Measurements from ENCODE around the gene HEATR3. TPM values are rescaled to one million over a fixed set of nuclear protein-coding genes. Genes with fewer than 3 reads are reported as not detected.

The HEATR3 gene
- total RNA-seq, 4 donors from 2014 or later = 17.6 to 42.2 (median 25.8) TPM

GRCh38 chr16:50079397-50080140 is 13.8 kb downstream of the HEATR3 start:
- TF ChIP-seq EP300 (IDR thresholded peaks at IDR 0.05; ENCODE audit: low read depth) (no peak), POLR2A (IDR thresholded peaks at IDR 0.05) (no peak), POLR2AphosphoS5 (IDR thresholded peaks at IDR 0.05) (no peak)
- TF ChIP-seq, protein P1, sequence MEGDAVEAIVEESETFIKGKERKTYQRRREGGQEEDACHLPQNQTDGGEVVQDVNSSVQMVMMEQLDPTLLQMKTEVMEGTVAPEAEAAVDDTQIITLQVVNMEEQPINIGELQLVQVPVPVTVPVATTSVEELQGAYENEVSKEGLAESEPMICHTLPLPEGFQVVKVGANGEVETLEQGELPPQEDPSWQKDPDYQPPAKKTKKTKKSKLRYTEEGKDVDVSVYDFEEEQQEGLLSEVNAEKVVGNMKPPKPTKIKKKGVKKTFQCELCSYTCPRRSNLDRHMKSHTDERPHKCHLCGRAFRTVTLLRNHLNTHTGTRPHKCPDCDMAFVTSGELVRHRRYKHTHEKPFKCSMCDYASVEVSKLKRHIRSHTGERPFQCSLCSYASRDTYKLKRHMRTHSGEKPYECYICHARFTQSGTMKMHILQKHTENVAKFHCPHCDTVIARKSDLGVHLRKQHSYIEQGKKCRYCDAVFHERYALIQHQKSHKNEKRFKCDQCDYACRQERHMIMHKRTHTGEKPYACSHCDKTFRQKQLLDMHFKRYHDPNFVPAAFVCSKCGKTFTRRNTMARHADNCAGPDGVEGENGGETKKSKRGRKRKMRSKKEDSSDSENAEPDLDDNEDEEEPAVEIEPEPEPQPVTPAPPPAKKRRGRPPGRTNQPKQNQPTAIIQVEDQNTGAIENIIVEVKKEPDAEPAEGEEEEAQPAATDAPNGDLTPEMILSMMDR (IDR thresholded peaks at IDR 0.05) = no peak
- intact Hi-C loops (cut with DNase I; ENCODE audit: low total_unique reads) = no loop called here
- no peaks in the 10 kb centered on the region for H3K4me1 ChIP-seq
- no peaks in the 10 kb centered on the region for H3K9me3 ChIP-seq
- no peaks in the 10 kb centered on the region for H3K27me3 ChIP-seq
- no peak overlapping the region for H3K4me3 ChIP-seq
- in situ Hi-C loops (cut with MboI; ENCODE audit: low pct_ligation_motif_present in 1 of 4, low pct_unique_long_range_greater_than_20kb in 1 of 4, low sequenced_read_pairs in 3 of 4) = no loop called here
- WGBS, 2 donors (ENCODE audit: low coverage in 1 of 2) = 75 to 90% methylated on average over 6 to 9 of the region's 9 CpGs
- H3K36me3 ChIP-seq = peaks cover 0 to 17% (median 4%) of the 10 kb centered on the region in 4 donors
- DNase-seq = no peak
- H3K27ac ChIP-seq = no peak overlapping the region

DNA sequence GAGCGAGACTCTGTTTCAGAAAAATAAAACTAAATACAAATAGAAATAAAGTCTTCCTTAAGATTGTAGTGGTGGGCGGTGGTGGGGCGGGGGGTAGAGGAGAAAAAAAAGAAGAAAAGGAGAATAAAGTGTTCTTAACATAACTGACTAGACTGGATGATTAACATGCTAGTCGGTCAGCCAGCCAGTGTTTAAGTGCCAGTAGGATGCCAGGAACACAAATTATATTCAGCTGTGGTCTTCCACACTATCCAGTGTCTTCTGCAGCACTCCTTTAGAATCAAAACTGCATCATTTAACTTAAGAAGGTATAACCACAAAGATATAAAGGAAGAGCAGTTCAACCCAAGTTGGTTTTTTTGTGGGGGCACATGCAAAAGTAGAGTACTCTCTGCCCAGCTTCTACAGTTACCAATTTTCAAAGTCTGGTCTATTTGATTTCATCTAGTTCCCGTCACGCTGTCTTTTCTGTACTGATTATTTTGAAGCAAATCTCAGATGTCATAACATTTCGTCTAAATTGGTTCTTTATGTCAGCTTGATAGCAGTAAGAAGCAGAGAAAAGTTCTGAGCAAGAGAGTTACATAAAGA is 15.8 kb downstream of the HEATR3 start:
- Histone ChIP-seq H3K4me3 (no peak overlapping the region), H3K9me3 (no peaks in the 10 kb centered on the region), H3K36me3 (peaks cover 0 to 36% (median 14%) of the 10 kb centered on the region in 4 donors), H3K27me3 (no peaks in the 10 kb centered on the region), H3K27ac (no peak overlapping the region), H3K4me1 (no peaks in the 10 kb centered on the region)
- TF ChIP-seq EP300 (IDR thresholded peaks at IDR 0.05; ENCODE audit: low read depth) (no peak), POLR2AphosphoS5 (IDR thresholded peaks at IDR 0.05) (no peak), POLR2A (IDR thresholded peaks at IDR 0.05) (no peak)
- TF ChIP-seq, protein P1 (IDR thresholded peaks at IDR 0.05) = no peak
- WGBS, 2 donors (ENCODE audit: low coverage in 1 of 2) = 89 to 95% methylated on average over 4 to 7 of the region's 7 CpGs
- in situ Hi-C loops (cut with MboI; ENCODE audit: low pct_ligation_motif_present in 1 of 4, low pct_unique_long_range_greater_than_20kb in 1 of 4, low sequenced_read_pairs in 3 of 4) (no loop called here), intact Hi-C loops (cut with DNase I; ENCODE audit: low total_unique reads) (no loop called here)
- no peak for DNase-seq

- 78 to 88% methylated on average over 6 to 8 of the region's 8 CpGs for WGBS, 2 donors (ENCODE audit: low coverage in 1 of 2)
- H3K27me3 ChIP-seq = no peaks in the 10 kb centered on the region
- H3K4me3 ChIP-seq = no peak overlapping the region
- H3K4me1 ChIP-seq = no peaks in the 10 kb centered on the region
- in situ Hi-C loops (cut with MboI; ENCODE audit: low pct_ligation_motif_present in 1 of 4, low pct_unique_long_range_greater_than_20kb in 1 of 4, low sequenced_read_pairs in 3 of 4) = no loop called here
- H3K9me3 ChIP-seq = no peaks in the 10 kb centered on the region
- H3K27ac ChIP-seq = no peak overlapping the region
- TF ChIP-seq EP300 (IDR thresholded peaks at IDR 0.05; ENCODE audit: low read depth) (no peak), POLR2AphosphoS5 (IDR thresholded peaks at IDR 0.05) (no peak), POLR2A (IDR thresholded peaks at IDR 0.05) (no peak)
- TF ChIP-seq, protein P1 (IDR thresholded peaks at IDR 0.05) = no peak
- DNase-seq = no peak
- intact Hi-C loops (cut with DNase I; ENCODE audit: low total_unique reads) = no loop called here
- H3K36me3 ChIP-seq = peaks cover 0 to 34% (median 15%) of the 10 kb centered on the region in 4 donors
Observed at GRCh38 chr16:50083996-50084395, 18.2 kb downstream of the HEATR3 start.

GRCh38 chr16:50086176-50086575 is 20.4 kb downstream of the HEATR3 start:
- WGBS, 2 donors (ENCODE audit: low coverage in 1 of 2) = 95 to 97% methylated on average over 6 of the region's 6 CpGs
- Histone ChIP-seq H3K4me1 (no peaks in the 10 kb centered on the region), H3K27ac (no peak overlapping the region), H3K9me3 (no peaks in the 10 kb centered on the region), H3K4me3 (no peak overlapping the region), H3K27me3 (no peaks in the 10 kb centered on the region), H3K36me3 (peaks cover 0 to 34% (median 13%) of the 10 kb centered on the region in 4 donors)
- no peak for DNase-seq
- TF ChIP-seq POLR2A (IDR thresholded peaks at IDR 0.05) (no peak), EP300 (IDR thresholded peaks at IDR 0.05; ENCODE audit: low read depth) (no peak), POLR2AphosphoS5 (IDR thresholded peaks at IDR 0.05) (no peak)
- TF ChIP-seq, protein P1 (IDR thresholded peaks at IDR 0.05) = no peak
- in situ Hi-C loops (cut with MboI; ENCODE audit: low pct_ligation_motif_present in 1 of 4, low pct_unique_long_range_greater_than_20kb in 1 of 4, low sequenced_read_pairs in 3 of 4) = no loop called here
- intact Hi-C loops (cut with DNase I; ENCODE audit: low total_unique reads) = no loop called here

Data from transverse colon (tissue), 4 donors.